ENCODE results near the gene MYO3B. TPM values are rescaled to one million over a fixed set of nuclear protein-coding genes. Genes with fewer than 3 reads are reported as not detected.

MYO3B gene
- total and polyA plus RNA-seq, 12 donors, result 0.04 to 0.11 (median 0.06) TPM; not detected in 8

DNA sequence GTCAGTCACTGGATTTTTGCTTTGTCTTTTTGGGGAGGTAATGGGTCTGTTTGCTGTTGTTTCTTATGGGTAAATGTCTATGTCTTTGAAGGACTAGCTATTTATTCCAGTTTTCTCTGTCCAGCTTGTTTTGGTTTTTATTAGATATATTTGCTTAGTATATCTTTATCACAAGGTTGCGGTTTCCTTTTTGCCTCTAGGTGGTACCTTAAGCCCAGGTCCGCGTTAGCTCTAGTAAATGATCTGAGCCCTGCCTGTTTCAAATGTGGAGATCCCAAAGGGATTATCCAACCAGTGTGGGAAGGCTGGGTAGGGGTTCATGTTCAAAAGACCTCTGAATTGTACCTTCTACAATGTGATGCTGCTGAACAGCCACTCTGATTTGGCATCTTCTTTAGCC, 114.5 kb downstream of the MYO3B start:
- intact Hi-C loops (cut with DNase I), result no loop called here
- H3K9me3 ChIP-seq (replicated peaks in 1 of 3), result peaks cover 0 to 14% (median 9%) of the 10 kb centered on the region in 3 donors
- 55 to 93% (median 79%) methylated on average over 3 of the region's 3 CpGs for WGBS, 4 donors
- no peaks in the 10 kb centered on the region for H3K27me3 ChIP-seq
- no peak overlapping the region for H3K4me3 ChIP-seq
- H3K27ac ChIP-seq, result no peak overlapping the region
- no peak for DNase-seq
- no peak for TF ChIP-seq POLR2A (IDR thresholded peaks at IDR 0.05)
- TF ChIP-seq, protein P1, sequence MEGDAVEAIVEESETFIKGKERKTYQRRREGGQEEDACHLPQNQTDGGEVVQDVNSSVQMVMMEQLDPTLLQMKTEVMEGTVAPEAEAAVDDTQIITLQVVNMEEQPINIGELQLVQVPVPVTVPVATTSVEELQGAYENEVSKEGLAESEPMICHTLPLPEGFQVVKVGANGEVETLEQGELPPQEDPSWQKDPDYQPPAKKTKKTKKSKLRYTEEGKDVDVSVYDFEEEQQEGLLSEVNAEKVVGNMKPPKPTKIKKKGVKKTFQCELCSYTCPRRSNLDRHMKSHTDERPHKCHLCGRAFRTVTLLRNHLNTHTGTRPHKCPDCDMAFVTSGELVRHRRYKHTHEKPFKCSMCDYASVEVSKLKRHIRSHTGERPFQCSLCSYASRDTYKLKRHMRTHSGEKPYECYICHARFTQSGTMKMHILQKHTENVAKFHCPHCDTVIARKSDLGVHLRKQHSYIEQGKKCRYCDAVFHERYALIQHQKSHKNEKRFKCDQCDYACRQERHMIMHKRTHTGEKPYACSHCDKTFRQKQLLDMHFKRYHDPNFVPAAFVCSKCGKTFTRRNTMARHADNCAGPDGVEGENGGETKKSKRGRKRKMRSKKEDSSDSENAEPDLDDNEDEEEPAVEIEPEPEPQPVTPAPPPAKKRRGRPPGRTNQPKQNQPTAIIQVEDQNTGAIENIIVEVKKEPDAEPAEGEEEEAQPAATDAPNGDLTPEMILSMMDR (IDR thresholded peaks at IDR 0.05), result no peak
- H3K4me1 ChIP-seq (replicated peaks in 1 of 2), result no peaks in the 10 kb centered on the region
- H3K36me3 ChIP-seq (replicated peaks in 1 of 2), result no peaks in the 10 kb centered on the region

DNA sequence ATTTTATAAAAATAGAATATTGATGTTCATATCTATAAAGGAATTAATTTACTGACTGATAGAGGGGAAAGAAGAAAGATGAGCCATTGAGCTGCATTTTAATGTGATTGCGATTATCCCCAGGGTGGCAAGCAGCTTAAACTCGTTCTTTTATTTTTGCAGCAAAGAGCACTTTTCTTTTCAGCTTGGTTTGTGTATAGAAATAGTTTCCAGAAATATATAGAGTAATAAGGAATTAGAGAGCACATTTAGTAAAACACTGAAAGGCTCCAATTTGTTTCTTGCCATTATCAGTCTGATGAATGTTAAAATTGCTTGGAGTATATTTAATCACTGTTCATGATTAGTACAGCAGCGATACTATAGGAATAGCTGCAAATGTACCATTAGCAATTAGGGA, 119.5 kb downstream of the MYO3B start:
- no peak for DNase-seq
- H3K27me3 ChIP-seq, result no peaks in the 10 kb centered on the region
- WGBS, 4 donors, result 74 to 91% (median 85%) methylated on average over 3 of the region's 3 CpGs

DNA sequence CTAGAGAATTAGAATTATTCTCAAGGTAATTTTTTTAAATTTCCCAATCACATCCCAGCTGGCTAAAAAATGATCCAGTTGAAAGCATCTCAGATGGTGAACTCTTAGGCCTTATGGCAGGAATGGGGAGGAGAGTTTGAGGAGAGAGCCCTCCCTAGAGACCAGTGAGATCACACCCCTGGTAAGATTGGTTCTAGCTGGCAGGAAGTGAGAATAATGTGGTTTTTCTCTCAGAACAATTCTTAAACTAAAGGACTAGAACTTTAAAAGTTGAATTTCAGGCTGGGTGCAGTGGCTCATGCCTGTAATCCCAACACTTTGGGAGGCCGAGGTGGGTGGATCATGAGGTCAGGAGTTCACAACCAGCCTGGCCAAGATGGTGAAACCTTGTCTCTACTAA, 120.2 kb downstream of the MYO3B start:
- intact Hi-C loops (cut with DNase I), result no loop called here
- DNase-seq, result no peak
- no peaks in the 10 kb centered on the region for H3K27me3 ChIP-seq
- TF ChIP-seq, protein P1 (IDR thresholded peaks at IDR 0.05), result no peak
- no peak for TF ChIP-seq POLR2A (IDR thresholded peaks at IDR 0.05)
- no peaks in the 10 kb centered on the region for H3K36me3 ChIP-seq (replicated peaks in 1 of 2)
- no peaks in the 10 kb centered on the region for H3K9me3 ChIP-seq (replicated peaks in 1 of 3)
- no peaks in the 10 kb centered on the region for H3K4me1 ChIP-seq (replicated peaks in 1 of 2)
- no peak overlapping the region for H3K27ac ChIP-seq
- no peak overlapping the region for H3K4me3 ChIP-seq
- 75 to 93% (median 85%) methylated on average over 1 of the region's 1 CpG for WGBS, 4 donors

More for the DNA sequence above, 119.5 kb downstream of the MYO3B start:
- no peaks in the 10 kb centered on the region for H3K36me3 ChIP-seq (replicated peaks in 1 of 2)
- intact Hi-C loops (cut with DNase I), result no loop called here
- no peak overlapping the region for H3K4me3 ChIP-seq
- no peaks in the 10 kb centered on the region for H3K4me1 ChIP-seq (replicated peaks in 1 of 2)
- no peaks in the 10 kb centered on the region for H3K9me3 ChIP-seq (replicated peaks in 1 of 3)
- TF ChIP-seq POLR2A (IDR thresholded peaks at IDR 0.05), result no peak
- TF ChIP-seq, protein P1 (IDR thresholded peaks at IDR 0.05), result no peak
- H3K27ac ChIP-seq, result no peak overlapping the region

DNA sequence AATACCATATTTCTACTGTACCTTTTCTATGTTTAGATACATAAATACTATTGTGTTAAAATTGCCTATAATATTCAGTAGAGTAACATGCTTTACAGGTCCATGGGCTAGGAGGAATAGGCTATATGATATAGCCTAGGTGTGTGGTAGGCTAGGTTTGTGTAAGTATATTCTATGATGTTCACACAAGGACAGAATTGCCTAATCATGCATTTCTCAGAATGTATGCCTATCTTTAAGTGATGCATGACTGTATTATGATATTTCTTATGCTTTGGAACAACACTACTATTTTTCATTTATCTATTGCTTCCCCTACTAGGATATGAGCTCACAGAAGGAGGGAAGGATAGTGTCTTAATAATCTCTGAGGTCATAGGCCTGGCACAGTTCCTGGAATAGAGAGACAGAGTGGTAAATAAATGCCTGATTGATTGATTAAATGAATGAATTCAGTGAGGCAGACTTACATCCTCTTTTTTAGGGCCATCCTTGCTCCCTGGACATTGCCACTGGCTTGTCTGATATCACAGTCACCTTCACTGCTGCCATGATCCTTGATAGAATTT, 121.0 kb downstream of the MYO3B start:
- TF ChIP-seq POLR2A (IDR thresholded peaks at IDR 0.05), result no peak
- TF ChIP-seq, protein P1 (IDR thresholded peaks at IDR 0.05), result no peak
- Histone ChIP-seq H3K4me3 (no peak overlapping the region), H3K36me3 (replicated peaks in 1 of 2) (no peaks in the 10 kb centered on the region), H3K27me3 (no peaks in the 10 kb centered on the region), H3K9me3 (replicated peaks in 1 of 3) (no peaks in the 10 kb centered on the region), H3K4me1 (replicated peaks in 1 of 2) (no peaks in the 10 kb centered on the region), H3K27ac (no peak overlapping the region)
- intact Hi-C loops (cut with DNase I), result no loop called here
- no peak for DNase-seq
